Lung (tissue), 12 donors: ENCODE results near the gene UQCRHL. TPM values are rescaled to one million over a fixed set of nuclear protein-coding genes. Genes with fewer than 3 reads are reported as not detected.
A peak's percentile ranks its signal among the peaks of the same experiment; 100 is the strongest.

Source experiments
- ATAC-seq: fragments of 200-7000 bp; cut with Tn5 transposase; one replicate; pipeline ENCODE4 v1.9.1; 2020; ENCODE audit warnings: moderate number of reproducible peaks; ENCODE audit not compliant: insufficient read depth, low FRiP score
- DNase-seq, 3 donors: peaks; one replicate each; pipeline ENCODE4 v3.0.0-alpha.2; 2013 to 2017
- H3K27ac ChIP-seq, 2 donors: one replicate each; pipeline ENCODE4 v1.5.1; 2013; ENCODE audit warnings: mild to moderate bottlenecking in 2 of 2, moderate library complexity in 2 of 2, control low read depth in 1 of 2, inconsistent platforms in 1 of 2, low read depth in 1 of 2, low read length in 1 of 2
- H3K27me3 ChIP-seq, 3 donors: one replicate each; pipeline ENCODE4 v1.5.1; 2013; ENCODE audit warnings: low read length in 2 of 3; ENCODE audit not compliant: control insufficient read depth in 3 of 3, insufficient read depth in 3 of 3
- H3K36me3 ChIP-seq, 4 donors: one replicate each; pipeline ENCODE4 v1.5.1; 2013; ENCODE audit warnings: low read length in 4 of 4, mild to moderate bottlenecking in 1 of 4, moderate library complexity in 1 of 4; ENCODE audit not compliant: control insufficient read depth in 4 of 4, insufficient read depth in 4 of 4
- H3K4me1 ChIP-seq, 5 donors: one replicate each; pipeline ENCODE4 v1.5.1; 2013; ENCODE audit warnings: low read length in 5 of 5, mild to moderate bottlenecking in 2 of 5, moderate library complexity in 1 of 5; ENCODE audit not compliant: control insufficient read depth in 5 of 5, insufficient read depth in 5 of 5
- H3K4me3 ChIP-seq: one replicate; pipeline ENCODE4 v1.5.1; 2013; ENCODE audit warnings: mild to moderate bottlenecking, control low read depth, moderate library complexity
- H3K9ac ChIP-seq, 2 donors: one replicate each; pipeline ENCODE4 v1.5.1; 2013; ENCODE audit warnings: low read length in 2 of 2, control low read depth in 1 of 2; ENCODE audit not compliant: insufficient read depth in 1 of 2
- H3K9me3 ChIP-seq, 4 donors: one replicate each; pipeline ENCODE4 v1.5.1; 2013; ENCODE audit warnings: low read length in 3 of 4, mild to moderate bottlenecking in 1 of 4, moderate library complexity in 1 of 4; ENCODE audit not compliant: control insufficient read depth in 4 of 4, insufficient read depth in 3 of 4
- WGBS, 2 donors: extraction: QIAGEN DNeasy Blood & Tissue Kit; methylation state at CpG; one replicate each; pipeline ENCODE4 v1.1.7; 2013; 5-methylcytosine and 5-hydroxymethylcytosine counted together
- polyA plus RNA-seq, 2 donors: library from polyadenylated mRNA; stranded (reverse); fragments of 200-250 nt; gene quantifications; one replicate each; pipeline ENCODE4 v1.2.1, GENCODE V29; 2013
- total RNA-seq, 2 donors: library from RNA; depleted of rRNA in 1 of 2; stranded (reverse); fragments of >200 nt in 1 of 2; gene quantifications; one replicate each; pipeline ENCODE4 v1.2.1, GENCODE V29; 2014 to 2021
- TF ChIP-seq, protein P1 (sequence below): IDR thresholded peaks from 2 replicates; pipeline ENCODE4 v1.5.1; 2012; ENCODE audit warnings: mild to moderate bottlenecking; ENCODE audit errors: control extremely low read depth, extremely low read depth
- donor health status: control.
- donor health status: control.
- donor health status: Bipolar disorder and iron deficiency.
- donor health status: healthy.
- donor health status: DM: yes; HTN: yes; CAD: no.

The UQCRHL gene
- total and polyA plus RNA-seq, 4 donors = 1.1 to 4.6 (median 1.7) TPM

- DNase-seq (no peak), ATAC-seq (no peak)
- WGBS, 2 donors = 40 to 42% methylated on average over 6 of the region's 6 CpGs
- no peak overlapping the region for H3K9ac ChIP-seq
- no peaks in the 10 kb centered on the region for H3K9me3 ChIP-seq
- H3K27ac ChIP-seq = no peak overlapping the region
- H3K27me3 ChIP-seq = no peaks in the 10 kb centered on the region
- H3K4me1 ChIP-seq = peaks cover 2 to 19% (median 5%) of the 10 kb centered on the region in 5 donors
- no peaks in the 10 kb centered on the region for H3K36me3 ChIP-seq
- TF ChIP-seq, protein P1, sequence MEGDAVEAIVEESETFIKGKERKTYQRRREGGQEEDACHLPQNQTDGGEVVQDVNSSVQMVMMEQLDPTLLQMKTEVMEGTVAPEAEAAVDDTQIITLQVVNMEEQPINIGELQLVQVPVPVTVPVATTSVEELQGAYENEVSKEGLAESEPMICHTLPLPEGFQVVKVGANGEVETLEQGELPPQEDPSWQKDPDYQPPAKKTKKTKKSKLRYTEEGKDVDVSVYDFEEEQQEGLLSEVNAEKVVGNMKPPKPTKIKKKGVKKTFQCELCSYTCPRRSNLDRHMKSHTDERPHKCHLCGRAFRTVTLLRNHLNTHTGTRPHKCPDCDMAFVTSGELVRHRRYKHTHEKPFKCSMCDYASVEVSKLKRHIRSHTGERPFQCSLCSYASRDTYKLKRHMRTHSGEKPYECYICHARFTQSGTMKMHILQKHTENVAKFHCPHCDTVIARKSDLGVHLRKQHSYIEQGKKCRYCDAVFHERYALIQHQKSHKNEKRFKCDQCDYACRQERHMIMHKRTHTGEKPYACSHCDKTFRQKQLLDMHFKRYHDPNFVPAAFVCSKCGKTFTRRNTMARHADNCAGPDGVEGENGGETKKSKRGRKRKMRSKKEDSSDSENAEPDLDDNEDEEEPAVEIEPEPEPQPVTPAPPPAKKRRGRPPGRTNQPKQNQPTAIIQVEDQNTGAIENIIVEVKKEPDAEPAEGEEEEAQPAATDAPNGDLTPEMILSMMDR = no peak
- no peak overlapping the region for H3K4me3 ChIP-seq
These were observed 44.8 kb upstream of the UQCRHL start for GRCh38 chr1:15852036-15852827.

DNA sequence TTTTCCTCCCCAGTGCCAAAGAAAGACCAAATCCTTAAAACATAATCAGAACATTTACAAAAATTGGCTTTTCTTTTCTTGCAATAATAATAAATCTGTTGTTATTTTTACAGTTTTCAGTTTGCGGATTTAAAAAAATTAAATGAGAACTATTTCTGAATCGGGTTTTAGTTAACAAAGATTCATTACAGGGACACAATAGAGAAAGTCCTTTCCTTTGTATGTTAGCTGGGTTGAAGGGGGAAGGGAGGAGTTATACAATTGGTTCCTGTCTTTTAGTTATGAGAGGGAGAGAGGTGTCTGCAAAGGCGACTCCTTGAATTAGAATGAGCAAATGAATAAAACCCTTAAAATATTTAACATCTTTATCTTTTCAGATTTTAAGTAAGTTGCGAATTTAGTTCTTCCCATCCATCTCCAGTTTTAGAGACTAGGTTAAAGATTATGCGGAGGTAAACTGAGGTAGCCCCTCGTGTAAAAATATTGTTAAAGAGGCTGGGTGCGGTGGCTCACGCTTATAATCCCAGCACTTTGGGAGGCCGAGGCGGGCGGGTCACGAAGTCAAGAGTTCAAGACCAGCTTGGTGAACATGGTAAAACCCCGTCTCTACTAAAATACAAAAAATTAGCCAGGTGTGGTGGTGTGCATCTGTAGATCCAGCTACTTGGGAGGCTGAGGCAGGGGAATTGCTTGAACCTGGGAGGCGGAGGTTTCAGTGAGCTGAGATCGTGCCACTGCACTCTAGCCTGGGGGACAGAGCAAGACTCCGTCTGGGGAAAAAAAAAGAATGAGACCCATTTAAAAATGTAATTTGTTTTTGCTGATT, 44.0 kb upstream of the UQCRHL start:
- Histone ChIP-seq H3K36me3 (no peaks in the 10 kb centered on the region), H3K4me3 (no peak overlapping the region), H3K27ac (no peak overlapping the region), H3K4me1 (peaks cover 1 to 25% (median 5%) of the 10 kb centered on the region in 5 donors), H3K9me3 (no peaks in the 10 kb centered on the region), H3K9ac (peak overlapping the region in 1 of 2 donors; percentile 99), H3K27me3 (no peaks in the 10 kb centered on the region)
- TF ChIP-seq, protein P1 = no peak
- ATAC-seq = no peak
- 57 to 68% methylated on average over 16 of the region's 16 CpGs for WGBS, 2 donors
- peak in 2 of 3 donors; percentile 43 to 48 for DNase-seq

DNA sequence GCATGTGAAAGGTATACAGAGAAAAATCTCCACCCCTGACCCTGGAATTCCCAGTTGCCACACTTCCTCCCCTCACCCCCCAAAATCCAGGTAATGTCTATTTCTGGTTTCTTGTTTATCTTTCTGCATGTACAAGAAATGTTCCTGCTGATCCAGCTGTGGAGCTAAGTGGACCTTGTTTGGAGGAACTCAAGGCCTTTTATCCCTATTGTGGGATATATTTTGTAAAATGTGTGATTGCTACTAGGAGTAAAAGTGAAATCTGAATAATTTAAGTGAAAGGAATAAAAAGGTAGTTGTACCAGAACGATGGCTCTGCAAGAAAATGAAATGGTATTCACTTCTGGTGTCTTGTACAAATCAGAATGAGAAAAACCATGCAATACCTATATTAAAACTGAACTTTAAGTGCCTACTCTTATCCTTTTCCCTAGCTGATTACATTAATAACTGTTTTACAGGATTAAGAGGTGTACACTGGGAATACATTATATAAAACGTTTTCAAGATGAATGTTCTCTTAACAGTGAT, 43.1 kb upstream of the UQCRHL start:
- Histone ChIP-seq H3K36me3 (no peaks in the 10 kb centered on the region), H3K9me3 (no peaks in the 10 kb centered on the region), H3K4me3 (no peak overlapping the region), H3K27me3 (no peaks in the 10 kb centered on the region), H3K27ac (peak overlapping the region in 1 of 2 donors; percentile 98), H3K4me1 (peaks cover 2 to 26% (median 5%) of the 10 kb centered on the region in 5 donors), H3K9ac (peak overlapping the region in 1 of 2 donors; percentile 99)
- 12 to 15% methylated on average over 2 of the region's 2 CpGs for WGBS, 2 donors
- peak; percentile 18 to 69 (median 54) for DNase-seq
- TF ChIP-seq, protein P1 = no peak
- ATAC-seq = no peak
